OCI-LY7 (cell line): ENCODE data around the gene TMPRSS7. TPM values are rescaled to one million over a fixed set of nuclear protein-coding genes. Genes with fewer than 3 reads are reported as not detected.
A peak's percentile ranks its signal among the peaks of the same experiment; 100 is the strongest.

ENCODE experiments used
- BruUV-seq: library from RNA; stranded (reverse); fragments of 400-500 nt; replicated peaks from 2 replicates; lab custom pipeline; 2021; lab: Mats Ljungman, UMichigan
- CTCF ChIA-PET: fragments of 300-600 bp; sonication (Branson Sonifier 250); formaldehyde crosslinking; loops from one replicate; lab custom pipeline; 2022; ENCODE audit warnings: antibody characterized with exemption; ENCODE audit not compliant: unreplicated experiment; lab: Charles Lee
- POLR2A ChIA-PET: fragments of 300-600 bp; sonication (Branson Sonifier 250); formaldehyde crosslinking; loops from one replicate; lab custom pipeline; 2022; ENCODE audit warnings: antibody characterized with exemption; lab: Charles Lee
- DNase-seq: peaks from one replicate; pipeline ENCODE4 v3.0.0-alpha.2; 2015; ENCODE audit warnings: low spot score
- H2AFZ ChIP-seq: fragments of 200-600 bp; sonication (generic), shearing (Covaris generic); 2 replicates; pipeline ENCODE4 v1.6.1; 2014; ENCODE audit warnings: mild to moderate bottlenecking, antibody characterized with exemption, low read length, moderate library complexity
- H3K27ac ChIP-seq: fragments of 200-600 bp; sonication (generic); 2 replicates; pipeline ENCODE4 v1.5.1; 2014; ENCODE audit warnings: mixed run types, low read depth, mild to moderate bottlenecking, moderate library complexity, low read length, inconsistent platforms; ENCODE audit not compliant: poor library complexity, severe bottlenecking
- H3K36me3 ChIP-seq: fragments of 200-600 bp; sonication (generic); 2 replicates; pipeline ENCODE4 v1.6.1; 2014; ENCODE audit warnings: mild to moderate bottlenecking, antibody characterized with exemption, low read length, moderate library complexity, mixed read lengths; ENCODE audit not compliant: insufficient read depth
- H3K4me1 ChIP-seq: fragments of 200-600 bp; sonication (generic); 2 replicates; pipeline ENCODE4 v1.5.1; 2014; ENCODE audit warnings: mild to moderate bottlenecking, low read length; ENCODE audit not compliant: insufficient read depth, poor library complexity, severe bottlenecking
- H3K4me2 ChIP-seq: fragments of 200-600 bp; sonication (generic); 2 replicates; pipeline ENCODE4 v1.6.1; 2014; ENCODE audit warnings: mild to moderate bottlenecking, low read length
- H3K4me3 ChIP-seq: fragments of 200-600 bp; sonication (generic); 2 replicates; pipeline ENCODE4 v1.5.1; 2014; ENCODE audit warnings: mild to moderate bottlenecking, low read depth, low read length; ENCODE audit not compliant: poor library complexity, severe bottlenecking
- H3K79me2 ChIP-seq: fragments of 200-600 bp; sonication (generic); 2 replicates; pipeline ENCODE4 v1.6.1; 2016; ENCODE audit warnings: low read depth, mild to moderate bottlenecking, low read length, moderate library complexity, mixed read lengths; ENCODE audit not compliant: insufficient read depth
- H3K9me2 ChIP-seq: fragments of 200-600 bp; sonication (generic); 2 replicates; pipeline ENCODE4 v1.6.1; 2016; ENCODE audit warnings: mild to moderate bottlenecking, low read length, mixed read lengths; ENCODE audit not compliant: insufficient read depth
- H3K9me3 ChIP-seq: fragments of 200-600 bp; sonication (generic); 2 replicates; pipeline ENCODE4 v1.6.1; 2014; ENCODE audit warnings: mild to moderate bottlenecking, mixed run types, low read length, mixed read lengths
- H4K20me1 ChIP-seq: fragments of 200-600 bp; sonication (generic); 2 replicates; pipeline ENCODE4 v1.6.1; 2014; ENCODE audit warnings: mild to moderate bottlenecking, antibody characterized with exemption, low read length, moderate library complexity, mixed read lengths; ENCODE audit not compliant: insufficient read depth
- EZH2phosphoT487 ChIP-seq: fragments of 200-600 bp; sonication (generic); IDR thresholded peaks from 2 replicates; pipeline ENCODE4 v1.6.1; 2018; ENCODE audit warnings: low read depth, borderline replicate concordance, mild to moderate bottlenecking, mixed run types, antibody characterized with exemption, low read length, moderate library complexity, mixed read lengths
- intact Hi-C: fragments of 100-400 bp; cut with micrococcal nuclease; formaldehyde crosslinking; loops from one replicate; pipeline ENCODE4 v1.10.0; 2022; ENCODE audit not compliant: unreplicated experiment
- total RNA-seq, 2 experiments: library from RNA; depleted of rRNA in 1 of 2; stranded (reverse); fragments of >200 nt in 1 of 2; shearing (Covaris generic) in 1 of 2; gene quantifications; 2 replicates each; pipeline ENCODE4 v1.2.3, GENCODE V29; 2014 to 2022
- TF ChIP-seq, protein P1 (sequence below): fragments of 200-600 bp; sonication (generic); conservative IDR thresholded peaks from 2 replicates; pipeline ENCODE4 v1.5.1; 2014; ENCODE audit warnings: mild to moderate bottlenecking, antibody characterized with exemption, low read length, moderate library complexity, mixed read lengths

TMPRSS7 gene
- total RNA-seq, 2 experiments from 2014 or later, result not detected

DNA sequence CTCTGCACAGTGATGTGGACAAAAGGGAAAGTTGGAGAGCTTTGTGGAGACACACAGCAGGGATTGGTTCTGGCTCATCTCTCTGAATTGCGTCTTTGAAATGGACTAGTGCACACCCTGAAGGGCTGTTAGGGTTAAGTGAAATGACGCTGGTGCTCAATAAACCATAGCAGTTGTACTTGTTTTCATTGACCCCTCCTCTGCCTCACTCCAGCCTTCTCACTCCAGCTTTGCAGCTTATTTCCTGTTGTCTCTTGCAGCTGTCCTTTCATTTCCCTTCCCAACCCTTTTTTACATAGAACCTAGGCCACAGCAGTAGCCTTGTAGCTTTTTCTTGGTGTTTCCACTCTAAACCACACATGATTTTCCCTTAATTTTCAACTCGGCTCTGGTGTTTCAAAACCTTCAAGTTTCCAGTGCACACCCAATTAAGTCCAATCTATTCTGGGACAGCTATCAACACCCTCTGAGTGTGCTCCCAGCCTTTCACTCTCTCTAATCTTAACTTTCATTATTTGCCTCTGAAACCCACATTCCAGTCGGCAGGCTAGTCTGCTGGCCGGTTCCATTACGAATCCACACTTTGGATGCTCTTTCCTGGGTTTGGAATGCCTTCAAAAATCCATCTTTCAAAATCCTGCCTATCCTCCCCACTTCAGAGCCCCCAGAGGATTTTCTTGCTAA, 58.1 kb downstream of the TMPRSS7 start:
- H4K20me1 ChIP-seq, result no peaks in the 10 kb centered on the region
- H3K4me1 ChIP-seq, result peaks cover 57% of the 10 kb centered on the region
- DNase-seq, result peak; percentile 64
- intact Hi-C loops, result no loop called here
- peak overlapping the region; percentile 65 for H3K27ac ChIP-seq
- peak overlapping the region; percentile 49 for H3K4me3 ChIP-seq
- H3K36me3 ChIP-seq, result peaks cover 12% of the 10 kb centered on the region
- no peaks in the 10 kb centered on the region for H3K9me2 ChIP-seq
- no peaks in the 10 kb centered on the region for H3K9me3 ChIP-seq
- peaks cover 12% of the 10 kb centered on the region; the same call in 1 of the 2 replicates for H3K79me2 ChIP-seq
- H3K4me2 ChIP-seq, result peak overlapping the region; percentile 71
- POLR2A ChIA-PET, result interaction anchor here (0.5 to 2.5 kb wide), 11 partner anchors 8 to 230 kb away, joined by 3 to 10 read pairs (median 3); partner anchors contain the start of gene GCSAM
- H2AFZ ChIP-seq, result peak overlapping the region; percentile 84
- TF ChIP-seq, protein P1, sequence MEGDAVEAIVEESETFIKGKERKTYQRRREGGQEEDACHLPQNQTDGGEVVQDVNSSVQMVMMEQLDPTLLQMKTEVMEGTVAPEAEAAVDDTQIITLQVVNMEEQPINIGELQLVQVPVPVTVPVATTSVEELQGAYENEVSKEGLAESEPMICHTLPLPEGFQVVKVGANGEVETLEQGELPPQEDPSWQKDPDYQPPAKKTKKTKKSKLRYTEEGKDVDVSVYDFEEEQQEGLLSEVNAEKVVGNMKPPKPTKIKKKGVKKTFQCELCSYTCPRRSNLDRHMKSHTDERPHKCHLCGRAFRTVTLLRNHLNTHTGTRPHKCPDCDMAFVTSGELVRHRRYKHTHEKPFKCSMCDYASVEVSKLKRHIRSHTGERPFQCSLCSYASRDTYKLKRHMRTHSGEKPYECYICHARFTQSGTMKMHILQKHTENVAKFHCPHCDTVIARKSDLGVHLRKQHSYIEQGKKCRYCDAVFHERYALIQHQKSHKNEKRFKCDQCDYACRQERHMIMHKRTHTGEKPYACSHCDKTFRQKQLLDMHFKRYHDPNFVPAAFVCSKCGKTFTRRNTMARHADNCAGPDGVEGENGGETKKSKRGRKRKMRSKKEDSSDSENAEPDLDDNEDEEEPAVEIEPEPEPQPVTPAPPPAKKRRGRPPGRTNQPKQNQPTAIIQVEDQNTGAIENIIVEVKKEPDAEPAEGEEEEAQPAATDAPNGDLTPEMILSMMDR, result no peak
- TF ChIP-seq EZH2phosphoT487, result no peak
- no TSS peak for BruUV-seq
- CTCF ChIA-PET, result interaction anchor here (1.0 to 1.4 kb wide), 2 partner anchors 17 to 19 kb away, joined by 3 to 6 read pairs; no protein-coding TSS in a partner anchor

DNA sequence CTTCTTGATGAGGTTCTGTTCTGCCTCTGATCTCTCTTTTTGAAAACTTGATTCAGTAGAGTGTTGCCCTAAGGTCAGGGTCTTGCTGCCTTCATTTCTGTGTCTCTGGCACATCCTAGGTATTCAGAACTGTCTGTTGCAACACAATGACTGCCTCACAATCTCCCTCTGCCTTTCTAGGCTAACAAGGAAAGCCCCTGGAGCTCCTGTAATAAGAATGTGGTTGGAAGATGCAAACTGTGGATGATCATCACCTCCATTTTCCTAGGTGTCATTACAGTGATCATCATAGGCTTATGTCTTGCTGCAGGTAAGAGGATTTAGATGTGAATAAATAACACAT, 58.6 kb downstream of the TMPRSS7 start:
- DNase-seq, result no peak
- H3K4me3 ChIP-seq, result peak overlapping the region; percentile 49
- H2AFZ ChIP-seq, result peak overlapping the region; percentile 84
- intact Hi-C loops, result no loop called here
- no peaks in the 10 kb centered on the region; the same call in 1 of the 2 replicates for H3K9me3 ChIP-seq
- ChIA-PET POLR2A (interaction anchor here (0.9 to 2.5 kb wide), 2 partner anchors 16 to 230 kb away, joined by 3 to 10 read pairs; no protein-coding TSS in a partner anchor), CTCF (interaction anchor here (1.4 kb wide), 1 partner anchor 18 kb away, joined by 6 read pairs; no protein-coding TSS in a partner anchor)
- H4K20me1 ChIP-seq, result no peaks in the 10 kb centered on the region
- peaks cover 54% of the 10 kb centered on the region for H3K4me1 ChIP-seq
- peak overlapping the region; percentile 65 for H3K27ac ChIP-seq
- TF ChIP-seq, protein P1, result no peak
- TF ChIP-seq EZH2phosphoT487, result no peak
- H3K79me2 ChIP-seq, result peaks cover 12% of the 10 kb centered on the region; the same call in 1 of the 2 replicates
- peak overlapping the region; percentile 71 for H3K4me2 ChIP-seq
- no TSS peak for BruUV-seq
- no peaks in the 10 kb centered on the region for H3K9me2 ChIP-seq
- peaks cover 12% of the 10 kb centered on the region for H3K36me3 ChIP-seq

DNA sequence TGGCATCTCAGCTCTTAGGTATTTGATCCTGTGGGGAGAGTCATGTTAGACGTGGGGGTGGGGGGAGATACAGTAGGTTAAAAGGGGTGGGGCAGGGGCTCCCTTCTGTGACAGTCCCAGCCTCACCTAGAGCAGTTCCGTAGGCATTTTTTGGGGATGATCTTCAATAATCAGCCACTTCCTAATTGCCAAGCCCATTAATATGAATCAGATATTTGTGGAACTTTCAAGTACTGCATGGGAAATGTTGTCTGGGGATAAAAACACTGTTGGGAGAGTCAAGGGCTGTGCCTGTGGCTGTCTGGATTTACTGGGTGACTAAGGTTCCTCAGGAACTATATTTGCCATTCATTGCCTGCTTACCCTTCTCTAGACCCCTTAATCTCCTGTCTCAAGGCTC, 61.2 kb downstream of the TMPRSS7 start:
- Histone ChIP-seq H3K9me3 (no peaks in the 10 kb centered on the region; the same call in 1 of the 2 replicates), H3K36me3 (peaks cover 12% of the 10 kb centered on the region), H3K27ac (no peak overlapping the region), H4K20me1 (no peaks in the 10 kb centered on the region), H3K4me2 (no peak overlapping the region), H3K4me1 (peaks cover 41% of the 10 kb centered on the region), H3K9me2 (no peaks in the 10 kb centered on the region), H3K4me3 (no peak overlapping the region), H3K79me2 (peaks cover 5% of the 10 kb centered on the region; the same call in 1 of the 2 replicates), H2AFZ (no peak overlapping the region)
- ChIA-PET POLR2A (interaction anchor here (0.6 to 0.8 kb wide), 2 partner anchors 11 to 471 kb away, joined by 3 to 4 read pairs; no protein-coding TSS in a partner anchor), CTCF (interaction anchor here (0.6 kb wide), 2 partner anchors 15 to 16 kb away, joined by 3 to 19 read pairs; no protein-coding TSS in a partner anchor)
- TF ChIP-seq, protein P1, result no peak
- no peak for TF ChIP-seq EZH2phosphoT487
- intact Hi-C loops, result no loop called here
- DNase-seq, result no peak
- no TSS peak for BruUV-seq
